ENCODE measurements around the gene LGI2. TPM values are rescaled to one million over a fixed set of nuclear protein-coding genes. Genes with fewer than 3 reads are reported as not detected.

Gene LGI2
- total RNA-seq, 1 experiment from 2014 or later, result 12.2 TPM

GRCh38 chr4:25031077-25031621 lies 403 bp upstream of the LGI2 start:
- TF ChIP-seq STAT6 (CRISPR knock-in tag; conservative IDR thresholded peaks at IDR 0.05; ENCODE audit: low read depth) (no peak), E2F4 (CRISPR knock-in tag; IDR thresholded peaks at IDR 0.05; ENCODE audit: borderline replicate concordance, low read depth) (no peak), EMX1 (CRISPR knock-in tag; IDR thresholded peaks at IDR 0.05) (no peak), MXD4 (CRISPR knock-in tag; IDR thresholded peaks at IDR 0.05; ENCODE audit: borderline replicate concordance) (no peak), SMAD3 (CRISPR knock-in tag; IDR thresholded peaks at IDR 0.05; ENCODE audit: borderline replicate concordance) (no peak), ELF4 (CRISPR knock-in tag; IDR thresholded peaks at IDR 0.05; ENCODE audit: low read depth) (no peak)
- H3K27me3 Mint-ChIP-seq (ENCODE audit: low read depth), result peaks cover 58% of the 10 kb centered on the region
- H3K9me3 Mint-ChIP-seq, result peaks cover 13% of the 10 kb centered on the region
- H3K4me3 Mint-ChIP-seq, result peak overlapping the region; percentile 70
- DNase-seq (ENCODE audit: low spot score), result peak; percentile 36
- H3K27ac Mint-ChIP-seq, result no peak overlapping the region
- ChIA-PET CTCF (interaction anchor here (1.0 to 2.8 kb wide), 7 partner anchors 9 to 380 kb away, joined by 3 to 18 read pairs (median 3); partner anchors contain the start of gene ZCCHC4), POLR2A (interaction anchor here (0.6 kb wide), 1 partner anchor 374 kb away, joined by 5 read pairs; no protein-coding TSS in a partner anchor)
- ATAC-seq, result peak; percentile 65
- peaks cover 3% of the 10 kb centered on the region for H3K36me3 Mint-ChIP-seq
- peaks cover 29% of the 10 kb centered on the region for H3K4me1 Mint-ChIP-seq

- peaks cover 3% of the 10 kb centered on the region for H3K36me3 Mint-ChIP-seq
- no peak overlapping the region for H3K27ac Mint-ChIP-seq
- CTCF ChIA-PET, result interaction anchor here (1.0 to 1.2 kb wide), 3 partner anchors 16 to 337 kb away, joined by 3 to 8 read pairs (median 3); no protein-coding TSS in a partner anchor
- POLR2A ChIA-PET, result interaction anchor here (0.6 kb wide), 1 partner anchor 17 kb away, joined by 4 read pairs; no protein-coding TSS in a partner anchor
- DNase-seq (ENCODE audit: low spot score), result no peak
- peak overlapping the region; percentile 73 for H3K4me3 Mint-ChIP-seq
- H3K4me1 Mint-ChIP-seq, result peaks cover 29% of the 10 kb centered on the region
- no peak for TF ChIP-seq ZNF671 (CRISPR knock-in tag; IDR thresholded peaks at IDR 0.05)
- TF ChIP-seq GABPB1 (CRISPR knock-in tag; IDR thresholded peaks at IDR 0.05), result no peak
- TF ChIP-seq CREB1 (CRISPR knock-in tag; IDR thresholded peaks at IDR 0.05), result 0 out of 2 replicates have a peak, but pooled peaks have one; percentile 18
- TF ChIP-seq ZSCAN18 (CRISPR knock-in tag; IDR thresholded peaks at IDR 0.05), result no peak
- peaks cover 7% of the 10 kb centered on the region for H3K9me3 Mint-ChIP-seq
- ATAC-seq, result peak; percentile 10
- H3K27me3 Mint-ChIP-seq (ENCODE audit: low read depth), result peaks cover 48% of the 10 kb centered on the region
Measured at GRCh38 chr4:25029479-25030276, 1.1 kb downstream of the LGI2 start.

DNA sequence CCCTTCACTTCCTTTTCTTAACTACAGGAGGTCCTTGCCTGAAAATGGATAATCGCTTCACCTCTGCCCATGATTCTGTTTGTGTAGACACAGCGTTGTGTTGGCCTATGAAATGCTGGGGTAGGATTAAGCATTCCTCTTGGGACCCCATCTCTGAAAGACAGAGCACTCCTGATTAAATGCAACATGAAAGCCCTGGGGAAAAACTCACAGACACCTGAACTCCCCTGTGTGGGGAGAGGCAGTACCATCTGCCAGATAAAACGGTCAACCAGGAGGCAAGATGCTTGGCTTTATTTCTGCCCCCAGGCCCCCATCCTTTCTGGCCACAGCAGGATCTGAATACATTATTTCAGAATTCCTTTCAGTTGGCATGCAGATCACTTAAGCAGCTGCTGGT lies 1.9 kb downstream of the LGI2 start:
- H3K36me3 Mint-ChIP-seq, result peaks cover 11% of the 10 kb centered on the region

More for the DNA sequence above, 1.9 kb downstream of the LGI2 start:
- 0 out of 2 replicates have a peak, but pooled peaks cover under 1% of the 10 kb centered on the region for H3K9me3 Mint-ChIP-seq
- peak overlapping the region; percentile 16; the same call in 1 of the 2 replicates for H3K4me3 Mint-ChIP-seq
- H3K27me3 Mint-ChIP-seq (ENCODE audit: low read depth), result peaks cover 42% of the 10 kb centered on the region
- ATAC-seq, result no peak
- H3K4me1 Mint-ChIP-seq, result peaks cover 29% of the 10 kb centered on the region
- TF ChIP-seq, protein P1, sequence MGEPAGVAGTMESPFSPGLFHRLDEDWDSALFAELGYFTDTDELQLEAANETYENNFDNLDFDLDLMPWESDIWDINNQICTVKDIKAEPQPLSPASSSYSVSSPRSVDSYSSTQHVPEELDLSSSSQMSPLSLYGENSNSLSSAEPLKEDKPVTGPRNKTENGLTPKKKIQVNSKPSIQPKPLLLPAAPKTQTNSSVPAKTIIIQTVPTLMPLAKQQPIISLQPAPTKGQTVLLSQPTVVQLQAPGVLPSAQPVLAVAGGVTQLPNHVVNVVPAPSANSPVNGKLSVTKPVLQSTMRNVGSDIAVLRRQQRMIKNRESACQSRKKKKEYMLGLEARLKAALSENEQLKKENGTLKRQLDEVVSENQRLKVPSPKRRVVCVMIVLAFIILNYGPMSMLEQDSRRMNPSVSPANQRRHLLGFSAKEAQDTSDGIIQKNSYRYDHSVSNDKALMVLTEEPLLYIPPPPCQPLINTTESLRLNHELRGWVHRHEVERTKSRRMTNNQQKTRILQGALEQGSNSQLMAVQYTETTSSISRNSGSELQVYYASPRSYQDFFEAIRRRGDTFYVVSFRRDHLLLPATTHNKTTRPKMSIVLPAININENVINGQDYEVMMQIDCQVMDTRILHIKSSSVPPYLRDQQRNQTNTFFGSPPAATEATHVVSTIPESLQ (CRISPR knock-in tag; IDR thresholded peaks at IDR 0.05), result no peak
- TF ChIP-seq E2F4 (CRISPR knock-in tag; IDR thresholded peaks at IDR 0.05; ENCODE audit: borderline replicate concordance, low read depth), result no peak
- no peak for TF ChIP-seq JAZF1 (CRISPR knock-in tag; IDR thresholded peaks at IDR 0.05)
- TF ChIP-seq ZNF425 (CRISPR knock-in tag; conservative IDR thresholded peaks at IDR 0.05), result no peak
- no peak for TF ChIP-seq RORB (CRISPR knock-in tag; IDR thresholded peaks at IDR 0.05)
- TF ChIP-seq ZNF121 (CRISPR knock-in tag; IDR thresholded peaks at IDR 0.05), result no peak
- TF ChIP-seq GRHL2 (CRISPR knock-in tag; IDR thresholded peaks at IDR 0.05; ENCODE audit: insufficient replicate concordance, severe bottlenecking), result no peak
- TF ChIP-seq SMAD3 (CRISPR knock-in tag; IDR thresholded peaks at IDR 0.05; ENCODE audit: borderline replicate concordance), result no peak
- no peak for TF ChIP-seq ZNF138 (CRISPR knock-in tag; conservative IDR thresholded peaks at IDR 0.05)
- no peak for DNase-seq (ENCODE audit: low spot score)
- ChIA-PET CTCF (no interaction called here), POLR2A (interaction anchor here (0.6 kb wide), 1 partner anchor 18 kb away, joined by 4 read pairs; no protein-coding TSS in a partner anchor)
- no peak overlapping the region for H3K27ac Mint-ChIP-seq
